Measurements from ENCODE around the gene BHLHE40. TPM values are rescaled to one million over a fixed set of nuclear protein-coding genes. Genes with fewer than 3 reads are reported as not detected.
A peak's percentile ranks its signal among the peaks of the same experiment; 100 is the strongest.

BHLHE40 gene
- total RNA-seq, 2 experiments from 2014 or later = 209 to 219 TPM

GRCh38 chr3:5022187-5022965 is 43.1 kb downstream of the BHLHE40 start:
- H3K4me1 Mint-ChIP-seq (ENCODE audit: low read depth) = peaks cover 72% of the 10 kb centered on the region
- no peaks in the 10 kb centered on the region for H3K9me3 Mint-ChIP-seq (ENCODE audit: insufficient read depth)
- no peaks in the 10 kb centered on the region for H3K27me3 Mint-ChIP-seq (ENCODE audit: low read depth)
- no peaks in the 10 kb centered on the region for H3K36me3 Mint-ChIP-seq (ENCODE audit: low read depth)
- ATAC-seq (peak; percentile 14), DNase-seq (no peak)
- ChIA-PET POLR2A (interaction anchor here (0.7 to 24.9 kb wide), 2 partner anchors 41 to 189 kb away, joined by 3 to 450 read pairs; partner anchors contain the start of gene BHLHE40), CTCF (interaction anchor here (1.1 to 10.7 kb wide), 13 partner anchors 10 to 311 kb away, joined by 3 to 123 read pairs (median 5); partner anchors contain the start of gene BHLHE40)
- no peak overlapping the region for H3K4me3 Mint-ChIP-seq
- H3K27ac Mint-ChIP-seq = peak overlapping the region; percentile 62

GRCh38 chr3:5022966-5023776 is 43.9 kb downstream of the BHLHE40 start:
- Mint-ChIP-seq H3K27ac (no peak overlapping the region), H3K4me3 (no peak overlapping the region), H3K27me3 (ENCODE audit: low read depth) (no peaks in the 10 kb centered on the region), H3K9me3 (ENCODE audit: insufficient read depth) (no peaks in the 10 kb centered on the region), H3K36me3 (ENCODE audit: low read depth) (no peaks in the 10 kb centered on the region), H3K4me1 (ENCODE audit: low read depth) (peaks cover 73% of the 10 kb centered on the region)
- DNase-seq (no peak), ATAC-seq (no peak)
- ChIA-PET CTCF (interaction anchor here (0.7 to 10.7 kb wide), 11 partner anchors 9 to 312 kb away, joined by 3 to 123 read pairs (median 6); partner anchors contain the start of gene BHLHE40), POLR2A (interaction anchor here (24.9 kb wide), 1 partner anchor 42 kb away, joined by 450 read pairs; the partner anchor contains the start of gene BHLHE40)

GRCh38 chr3:5023777-5024346 is 44.6 kb downstream of the BHLHE40 start:
- POLR2A ChIA-PET = interaction anchor here (24.9 kb wide), 1 partner anchor 42 kb away, joined by 450 read pairs; the partner anchor contains the start of gene BHLHE40

GRCh38 chr3:5026046-5026362 is 46.8 kb downstream of the BHLHE40 start:
- ChIA-PET CTCF (interaction anchor here (0.7 to 10.7 kb wide), 15 partner anchors 9 to 314 kb away, joined by 3 to 123 read pairs (median 5); partner anchors contain the start of gene BHLHE40), POLR2A (interaction anchor here (0.6 to 24.9 kb wide), 7 partner anchors 9 to 198 kb away, joined by 3 to 450 read pairs (median 3); partner anchors contain the start of gene BHLHE40)
- peak overlapping the region; percentile 62 for H3K27ac Mint-ChIP-seq
- no peaks in the 10 kb centered on the region for H3K36me3 Mint-ChIP-seq (ENCODE audit: low read depth)
- ATAC-seq = no peak
- peaks cover 57% of the 10 kb centered on the region for H3K4me1 Mint-ChIP-seq (ENCODE audit: low read depth)
- peak overlapping the region; percentile 29 for H3K4me3 Mint-ChIP-seq
- no peaks in the 10 kb centered on the region for H3K9me3 Mint-ChIP-seq (ENCODE audit: insufficient read depth)
- no peaks in the 10 kb centered on the region for H3K27me3 Mint-ChIP-seq (ENCODE audit: low read depth)
- no peak for DNase-seq

More at GRCh38 chr3:5023777-5024346, 44.6 kb downstream of the BHLHE40 start:
- ATAC-seq = no peak
- Mint-ChIP-seq H3K4me3 (no peak overlapping the region), H3K9me3 (ENCODE audit: insufficient read depth) (no peaks in the 10 kb centered on the region), H3K27ac (no peak overlapping the region), H3K36me3 (ENCODE audit: low read depth) (no peaks in the 10 kb centered on the region), H3K27me3 (ENCODE audit: low read depth) (no peaks in the 10 kb centered on the region), H3K4me1 (ENCODE audit: low read depth) (peaks cover 66% of the 10 kb centered on the region)
- CTCF ChIA-PET = interaction anchor here (0.7 to 10.7 kb wide), 8 partner anchors 9 to 313 kb away, joined by 3 to 123 read pairs (median 6); partner anchors contain the start of gene BHLHE40
- DNase-seq = no peak

- ATAC-seq = no peak
- H3K4me1 Mint-ChIP-seq (ENCODE audit: low read depth) = peaks cover 50% of the 10 kb centered on the region
- no peaks in the 10 kb centered on the region for H3K36me3 Mint-ChIP-seq (ENCODE audit: low read depth)
- no peak overlapping the region for H3K27ac Mint-ChIP-seq
- no peak overlapping the region for H3K4me3 Mint-ChIP-seq
- H3K9me3 Mint-ChIP-seq (ENCODE audit: insufficient read depth) = no peaks in the 10 kb centered on the region
- no peak for DNase-seq
- ChIA-PET CTCF (interaction anchor here (0.9 to 10.7 kb wide), 6 partner anchors 12 to 396 kb away, joined by 3 to 123 read pairs (median 3); partner anchors contain the start of gene BHLHE40), POLR2A (interaction anchor here (0.7 kb wide), 1 partner anchor 27 kb away, joined by 3 read pairs; no protein-coding TSS in a partner anchor)
- H3K27me3 Mint-ChIP-seq (ENCODE audit: low read depth) = no peaks in the 10 kb centered on the region
These were observed 50.5 kb downstream of the BHLHE40 start for GRCh38 chr3:5029715-5030114.

- Mint-ChIP-seq H3K4me1 (ENCODE audit: low read depth) (peaks cover 54% of the 10 kb centered on the region), H3K27me3 (ENCODE audit: low read depth) (no peaks in the 10 kb centered on the region), H3K36me3 (ENCODE audit: low read depth) (no peaks in the 10 kb centered on the region), H3K4me3 (no peak overlapping the region), H3K9me3 (ENCODE audit: insufficient read depth) (no peaks in the 10 kb centered on the region), H3K27ac (no peak overlapping the region)
- ChIA-PET CTCF (interaction anchor here (0.9 to 10.7 kb wide), 5 partner anchors 12 to 396 kb away, joined by 3 to 123 read pairs (median 3); partner anchors contain the start of gene BHLHE40), POLR2A (interaction anchor here (0.7 kb wide), 1 partner anchor 27 kb away, joined by 3 read pairs; no protein-coding TSS in a partner anchor)
- DNase-seq (no peak), ATAC-seq (no peak)
These were observed 50.9 kb downstream of the BHLHE40 start for GRCh38 chr3:5030152-5030551.

GRCh38 chr3:5032844-5033243 is 53.6 kb downstream of the BHLHE40 start:
- H3K4me3 Mint-ChIP-seq = no peak overlapping the region
- DNase-seq (no peak), ATAC-seq (no peak)
- CTCF ChIA-PET = interaction anchor here (0.6 to 1.6 kb wide), 5 partner anchors 8 to 321 kb away, joined by 3 to 6 read pairs (median 3); no protein-coding TSS in a partner anchor
- no peaks in the 10 kb centered on the region for H3K27me3 Mint-ChIP-seq (ENCODE audit: low read depth)
- H3K4me1 Mint-ChIP-seq (ENCODE audit: low read depth) = peaks cover 54% of the 10 kb centered on the region
- POLR2A ChIA-PET = no interaction called here
- H3K27ac Mint-ChIP-seq = no peak overlapping the region
- H3K36me3 Mint-ChIP-seq (ENCODE audit: low read depth) = no peaks in the 10 kb centered on the region
- no peaks in the 10 kb centered on the region for H3K9me3 Mint-ChIP-seq (ENCODE audit: insufficient read depth)

Other genes with a start within 250 kb of the BHLHE40 start
- 10 to 100 TPM; 41.0 to 44.0 TPM for gene ARL8B, start 142.9 kb downstream of the BHLHE40 start, total RNA-seq
- gene EDEM1, start 208.3 kb downstream of the BHLHE40 start, total RNA-seq = 10 to 100 TPM; 81.7 to 84.3 TPM